ENCODE data around the gene ZNF12.

- TF ChIP-seq POLR2A (IDR thresholded peaks at IDR 0.05; ENCODE audit: low read length): no peak
- no peak for TF ChIP-seq GATA1 (IDR thresholded peaks at IDR 0.05; ENCODE audit: low read depth, low read length)
These were observed 1.6 kb upstream of the ZNF12 start for GRCh38 chr7:6708304-6708703.

Measured in erythroblast (primary cell).